ENCODE measurements around the gene DAAM1.

Gene DAAM1

GRCh38 chr14:59177262-59177661 is 11.2 kb upstream of the DAAM1 start:
- Mint-ChIP-seq H3K36me3 (ENCODE audit: low read depth) (no peaks in the 10 kb centered on the region), H3K4me3 (no peak overlapping the region), H3K9me3 (no peaks in the 10 kb centered on the region), H3K27me3 (peaks cover 11% of the 10 kb centered on the region), H3K27ac (no peak overlapping the region), H3K4me1 (ENCODE audit: low read depth) (no peaks in the 10 kb centered on the region)
- no peak for DNase-seq

GRCh38 chr14:59181791-59182190 is 6.7 kb upstream of the DAAM1 start:
- H3K27ac Mint-ChIP-seq, result no peak overlapping the region
- no peak overlapping the region for H3K4me3 Mint-ChIP-seq
- no peaks in the 10 kb centered on the region for H3K9me3 Mint-ChIP-seq
- no peaks in the 10 kb centered on the region for H3K4me1 Mint-ChIP-seq (ENCODE audit: low read depth)
- no peak for DNase-seq
- H3K27me3 Mint-ChIP-seq, result peaks cover 22% of the 10 kb centered on the region
- H3K36me3 Mint-ChIP-seq (ENCODE audit: low read depth), result no peaks in the 10 kb centered on the region

- Mint-ChIP-seq H3K36me3 (ENCODE audit: low read depth) (no peaks in the 10 kb centered on the region), H3K27ac (no peak overlapping the region), H3K9me3 (no peaks in the 10 kb centered on the region), H3K27me3 (peaks cover 26% of the 10 kb centered on the region), H3K4me3 (no peak overlapping the region), H3K4me1 (ENCODE audit: low read depth) (peaks cover 6% of the 10 kb centered on the region)
- no peak for DNase-seq
Observed at GRCh38 chr14:59182641-59183040, 5.8 kb upstream of the DAAM1 start.

DNA sequence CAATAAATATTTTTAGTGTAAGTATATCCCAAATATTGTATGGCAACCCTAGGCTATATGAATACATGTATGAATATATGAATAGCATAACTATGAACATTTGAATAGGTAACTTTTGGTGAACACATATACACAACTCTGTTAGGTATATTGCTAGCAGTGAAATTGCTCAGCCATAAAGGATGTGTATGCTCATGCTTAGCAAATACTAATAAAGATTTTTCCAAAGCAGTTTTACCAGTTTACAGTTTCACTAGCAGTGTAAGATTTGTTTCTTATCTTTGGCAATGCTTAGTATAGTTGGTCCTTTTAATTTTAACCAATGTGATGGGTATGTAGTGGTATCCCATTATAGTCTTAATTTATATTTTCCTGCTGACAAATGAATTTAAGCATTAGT is 5.3 kb upstream of the DAAM1 start:
- Mint-ChIP-seq H3K4me3 (no peak overlapping the region), H3K27me3 (peaks cover 26% of the 10 kb centered on the region), H3K4me1 (ENCODE audit: low read depth) (peaks cover 8% of the 10 kb centered on the region), H3K9me3 (no peaks in the 10 kb centered on the region), H3K36me3 (ENCODE audit: low read depth) (peaks cover 3% of the 10 kb centered on the region), H3K27ac (no peak overlapping the region)
- no peak for DNase-seq

DNA sequence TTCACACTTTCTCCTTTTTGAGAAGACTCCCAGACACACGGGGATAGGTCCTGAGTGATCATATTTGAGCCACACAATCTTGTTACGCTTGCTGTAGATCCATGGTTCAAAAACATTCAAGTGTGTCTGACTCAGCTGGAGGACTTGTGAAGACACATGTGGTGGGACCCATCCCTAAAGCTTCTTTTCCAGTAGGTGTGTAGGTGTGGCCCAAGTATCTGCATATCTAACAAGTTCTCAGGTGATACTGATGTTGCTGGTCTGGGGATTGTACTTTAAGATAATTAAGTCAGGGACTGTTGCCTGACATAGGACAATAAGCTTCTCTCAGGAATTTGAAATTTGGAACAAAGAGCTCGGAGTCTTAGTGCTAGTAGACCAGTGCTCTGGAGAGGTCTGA is 4.1 kb upstream of the DAAM1 start:
- no peak for DNase-seq
- peaks cover 22% of the 10 kb centered on the region for H3K27me3 Mint-ChIP-seq
- no peaks in the 10 kb centered on the region for H3K9me3 Mint-ChIP-seq
- H3K36me3 Mint-ChIP-seq (ENCODE audit: low read depth), result peaks cover 4% of the 10 kb centered on the region
- H3K4me3 Mint-ChIP-seq, result no peak overlapping the region
- peaks cover 9% of the 10 kb centered on the region for H3K4me1 Mint-ChIP-seq (ENCODE audit: low read depth)
- no peak overlapping the region for H3K27ac Mint-ChIP-seq

DNA sequence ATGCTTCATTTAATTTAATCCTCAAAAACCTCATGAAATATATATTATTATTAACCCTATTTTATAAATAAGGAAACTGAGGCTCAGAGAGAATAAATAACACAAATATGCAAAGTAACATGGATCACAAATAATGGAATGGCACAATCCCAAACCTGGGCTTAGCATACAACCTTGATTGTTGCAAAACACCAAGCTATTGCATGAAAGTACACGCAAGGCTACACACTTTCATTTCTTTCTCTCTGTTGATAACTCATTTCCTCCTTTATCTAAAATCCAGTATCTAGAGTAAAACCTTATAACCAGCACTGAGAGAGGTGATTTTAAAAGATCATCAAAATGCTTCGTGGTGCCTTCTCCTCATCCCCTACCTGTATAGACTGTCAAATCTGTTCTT is 2.8 kb upstream of the DAAM1 start:
- peaks cover 21% of the 10 kb centered on the region for H3K4me1 Mint-ChIP-seq (ENCODE audit: low read depth)
- H3K27me3 Mint-ChIP-seq, result peaks cover 18% of the 10 kb centered on the region
- no peak for DNase-seq
- H3K4me3 Mint-ChIP-seq, result no peak overlapping the region
- H3K36me3 Mint-ChIP-seq (ENCODE audit: low read depth), result peaks cover 6% of the 10 kb centered on the region
- H3K27ac Mint-ChIP-seq, result no peak overlapping the region
- H3K9me3 Mint-ChIP-seq, result no peaks in the 10 kb centered on the region

GRCh38 chr14:59186306-59186705 is 2.2 kb upstream of the DAAM1 start:
- H3K27ac Mint-ChIP-seq, result no peak overlapping the region
- peaks cover 21% of the 10 kb centered on the region for H3K4me1 Mint-ChIP-seq (ENCODE audit: low read depth)
- peaks cover 15% of the 10 kb centered on the region for H3K27me3 Mint-ChIP-seq
- H3K36me3 Mint-ChIP-seq (ENCODE audit: low read depth), result peaks cover 6% of the 10 kb centered on the region
- no peak overlapping the region for H3K4me3 Mint-ChIP-seq
- no peak for DNase-seq
- H3K9me3 Mint-ChIP-seq, result no peaks in the 10 kb centered on the region

DNA sequence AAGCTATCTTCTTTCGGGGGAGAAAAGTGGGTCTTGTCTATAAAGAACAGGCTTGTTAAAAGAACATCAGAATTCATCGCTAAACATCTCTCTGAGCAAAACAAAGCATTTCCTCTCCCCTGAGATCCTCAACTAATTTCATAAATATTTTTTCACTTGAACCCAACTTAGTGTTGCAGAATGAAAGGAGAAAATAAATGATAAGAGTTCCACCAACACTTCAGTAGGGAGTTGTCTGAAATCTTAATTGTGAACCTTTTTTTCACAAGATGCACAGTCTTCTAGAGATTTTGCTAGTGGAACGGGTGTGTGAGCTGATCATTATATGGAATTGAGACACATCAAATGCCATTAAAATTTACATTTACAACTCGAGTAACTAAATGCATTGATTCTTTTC is 1.3 kb upstream of the DAAM1 start:
- H3K4me3 Mint-ChIP-seq, result peak overlapping the region; percentile 90
- H3K4me1 Mint-ChIP-seq (ENCODE audit: low read depth), result peaks cover 21% of the 10 kb centered on the region

DNA sequence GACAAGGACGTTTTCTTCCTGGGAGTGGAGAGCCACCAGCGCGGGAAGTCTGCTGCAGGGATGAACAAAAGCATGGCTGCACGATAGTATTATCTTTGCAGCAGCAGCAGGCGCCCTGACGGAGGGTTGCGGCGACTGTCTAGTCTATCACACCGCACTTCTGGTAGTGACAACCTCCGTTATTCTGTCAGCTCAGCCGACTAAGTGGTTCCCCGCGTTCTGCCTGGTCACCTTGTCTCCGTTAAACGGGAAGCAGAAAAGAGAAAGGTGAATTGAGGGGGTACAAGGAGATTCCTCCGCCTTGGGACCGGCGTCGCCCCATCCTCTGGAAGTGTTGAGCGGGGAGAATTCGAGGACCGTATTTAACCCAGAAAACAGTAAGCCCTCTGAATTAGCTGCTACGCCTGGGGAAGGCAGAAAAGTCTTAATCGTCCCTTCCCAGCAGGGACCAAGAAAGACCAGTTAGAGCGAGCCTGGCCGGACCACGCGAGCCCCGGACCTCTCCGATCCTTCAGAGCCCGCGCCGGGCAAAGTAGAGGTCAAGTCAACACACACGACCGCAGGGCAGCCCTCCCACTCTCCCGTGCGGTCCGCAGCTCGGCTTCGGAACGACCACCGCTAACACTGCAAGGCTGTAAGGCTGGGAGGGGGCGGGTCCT is 536 bp upstream of the DAAM1 start:
- peaks cover 21% of the 10 kb centered on the region for H3K4me1 Mint-ChIP-seq (ENCODE audit: low read depth)
- peak overlapping the region; percentile 90 for H3K4me3 Mint-ChIP-seq
- peaks cover 6% of the 10 kb centered on the region for H3K36me3 Mint-ChIP-seq (ENCODE audit: low read depth)
- DNase-seq, result no peak
- H3K27me3 Mint-ChIP-seq, result peaks cover 12% of the 10 kb centered on the region
- H3K9me3 Mint-ChIP-seq, result no peaks in the 10 kb centered on the region
- H3K27ac Mint-ChIP-seq, result peak overlapping the region; percentile 87

More for the DNA sequence above, 1.3 kb upstream of the DAAM1 start:
- Mint-ChIP-seq H3K27ac (no peak overlapping the region), H3K27me3 (peaks cover 15% of the 10 kb centered on the region), H3K36me3 (ENCODE audit: low read depth) (peaks cover 6% of the 10 kb centered on the region), H3K9me3 (no peaks in the 10 kb centered on the region)
- DNase-seq, result no peak

GRCh38 chr14:59189091-59189785 is 771 bp downstream of the DAAM1 start:
- peaks cover 8% of the 10 kb centered on the region for H3K27me3 Mint-ChIP-seq
- peaks cover 21% of the 10 kb centered on the region for H3K4me1 Mint-ChIP-seq (ENCODE audit: low read depth)
- H3K9me3 Mint-ChIP-seq, result no peaks in the 10 kb centered on the region
- H3K27ac Mint-ChIP-seq, result peak overlapping the region; percentile 89
- no peak for DNase-seq
- peak overlapping the region; percentile 90 for H3K4me3 Mint-ChIP-seq
- H3K36me3 Mint-ChIP-seq (ENCODE audit: low read depth), result peaks cover 6% of the 10 kb centered on the region

- H3K9me3 Mint-ChIP-seq, result no peaks in the 10 kb centered on the region
- H3K4me3 Mint-ChIP-seq, result peak overlapping the region; percentile 90
- H3K4me1 Mint-ChIP-seq (ENCODE audit: low read depth), result peaks cover 21% of the 10 kb centered on the region
- H3K27me3 Mint-ChIP-seq, result peaks cover 8% of the 10 kb centered on the region
- DNase-seq, result peak; percentile 70
- peaks cover 6% of the 10 kb centered on the region for H3K36me3 Mint-ChIP-seq (ENCODE audit: low read depth)
- H3K27ac Mint-ChIP-seq, result peak overlapping the region; percentile 89
Observed at GRCh38 chr14:59189786-59190368, 1.4 kb downstream of the DAAM1 start.

- Mint-ChIP-seq H3K36me3 (ENCODE audit: low read depth) (peaks cover 6% of the 10 kb centered on the region), H3K9me3 (no peaks in the 10 kb centered on the region), H3K4me1 (ENCODE audit: low read depth) (peaks cover 21% of the 10 kb centered on the region), H3K4me3 (peak overlapping the region; percentile 90), H3K27me3 (peaks cover 8% of the 10 kb centered on the region), H3K27ac (no peak overlapping the region)
- DNase-seq, result no peak
Observed at GRCh38 chr14:59190372-59190771, 1.9 kb downstream of the DAAM1 start.

DNA sequence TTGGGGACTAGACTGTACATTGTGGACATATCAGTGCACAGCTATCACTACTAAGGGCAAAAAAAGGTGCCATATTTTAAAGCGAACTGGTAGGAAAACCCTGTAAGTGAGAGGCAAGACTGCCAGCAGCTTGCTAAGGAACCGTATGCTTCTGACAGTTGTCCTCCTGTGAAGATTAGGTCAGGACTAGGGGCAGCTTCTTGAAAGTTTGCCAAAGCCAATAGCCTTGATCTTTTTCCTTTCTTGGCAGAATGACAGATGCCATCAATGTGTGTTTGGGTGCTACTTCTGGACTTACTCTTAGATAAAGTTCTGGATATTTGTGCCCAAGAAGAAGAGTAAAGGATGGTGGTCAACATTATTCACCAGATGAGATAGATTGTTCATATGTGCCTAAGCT is 7.4 kb downstream of the DAAM1 start:
- Mint-ChIP-seq H3K36me3 (ENCODE audit: low read depth) (no peaks in the 10 kb centered on the region), H3K27ac (no peak overlapping the region), H3K9me3 (no peaks in the 10 kb centered on the region), H3K4me3 (no peak overlapping the region), H3K27me3 (no peaks in the 10 kb centered on the region), H3K4me1 (ENCODE audit: low read depth) (no peaks in the 10 kb centered on the region)
- no peak for DNase-seq

DNA sequence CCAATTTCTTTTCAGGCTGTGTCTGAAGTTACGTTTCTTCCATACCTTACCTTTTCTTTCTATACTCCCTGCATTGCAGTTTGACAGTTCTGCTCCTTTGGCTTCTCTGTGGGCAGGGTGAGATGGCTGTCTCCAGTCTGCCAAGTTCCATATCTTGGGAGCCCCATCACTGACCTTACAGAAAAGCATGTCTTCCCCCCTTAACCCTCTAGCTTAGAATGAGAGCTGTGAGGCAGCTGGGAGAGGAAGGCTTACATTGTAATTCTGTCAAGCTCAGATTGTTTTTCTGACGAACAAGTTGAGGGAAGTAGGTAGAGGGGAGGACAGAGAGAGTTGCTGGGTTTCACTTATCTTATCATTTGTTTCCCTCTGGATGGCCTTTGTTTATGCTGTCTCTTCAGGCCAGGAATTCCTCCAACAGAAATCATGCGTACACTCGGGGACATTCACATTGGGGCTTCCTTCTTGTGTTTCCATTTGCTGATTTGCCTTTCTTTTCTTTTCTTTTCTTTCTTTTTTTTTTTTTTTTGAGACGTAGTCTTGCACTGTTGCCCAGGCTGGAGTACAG is 9.3 kb downstream of the DAAM1 start:
- Mint-ChIP-seq H3K36me3 (ENCODE audit: low read depth) (no peaks in the 10 kb centered on the region), H3K27me3 (no peaks in the 10 kb centered on the region), H3K4me1 (ENCODE audit: low read depth) (peaks cover 6% of the 10 kb centered on the region), H3K4me3 (no peak overlapping the region), H3K27ac (no peak overlapping the region), H3K9me3 (no peaks in the 10 kb centered on the region)
- no peak for DNase-seq

- Mint-ChIP-seq H3K4me3 (no peak overlapping the region), H3K9me3 (no peaks in the 10 kb centered on the region), H3K27me3 (no peaks in the 10 kb centered on the region), H3K27ac (no peak overlapping the region), H3K36me3 (ENCODE audit: low read depth) (no peaks in the 10 kb centered on the region), H3K4me1 (ENCODE audit: low read depth) (peaks cover 6% of the 10 kb centered on the region)
- DNase-seq, result no peak
Observed at GRCh38 chr14:59199205-59199604, 10.7 kb downstream of the DAAM1 start.
